ENCODE data around the gene DIRAS1. TPM values are rescaled to one million over a fixed set of nuclear protein-coding genes. Genes with fewer than 3 reads are reported as not detected.

DIRAS1 gene
- total and polyA plus RNA-seq, 2 of the 4 experiments (the other 2 are of a cell fraction), result 1.4 to 10.3 TPM

DNA sequence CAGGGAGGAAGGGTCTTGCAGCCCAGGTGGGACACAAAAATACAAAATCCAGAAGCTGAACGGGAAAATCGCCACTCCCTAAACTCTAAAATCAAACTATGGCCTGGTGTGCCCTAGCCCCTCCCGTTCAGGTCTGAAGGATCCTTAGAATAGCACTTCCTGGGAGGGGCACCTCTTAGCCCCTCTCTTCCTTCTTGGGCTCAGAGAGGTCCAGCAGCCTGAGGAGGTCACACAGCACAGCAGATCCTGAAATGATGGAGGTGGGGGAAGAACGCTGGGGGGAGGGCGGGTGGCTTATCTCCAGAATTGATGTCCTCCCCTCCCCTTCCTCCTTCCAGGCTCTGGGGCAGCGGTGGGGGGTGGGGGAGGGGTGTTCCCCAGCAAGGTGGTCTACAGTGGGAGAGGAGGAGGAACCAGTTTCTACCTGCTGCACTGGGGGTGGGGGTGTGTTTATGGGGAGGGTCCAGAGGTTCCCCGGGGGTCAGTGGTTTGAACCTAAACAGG is 1.9 kb downstream of the DIRAS1 start:
- Histone ChIP-seq H3K14ac (replicated peaks; ENCODE audit: low read depth, low read length) (no peak overlapping the region), H2BK120ac (ENCODE audit: low read depth, low read length) (no peak overlapping the region), H3K23ac (ENCODE audit: low read depth, low read length) (no peak overlapping the region), H3K9ac (ENCODE audit: low read depth, low read length) (no peak overlapping the region), H2AK9ac (replicated peaks; ENCODE audit: low read depth, low read length, poor library complexity) (no peak overlapping the region), H4K91ac (ENCODE audit: insufficient read depth, low read depth, low read length) (no peak overlapping the region), H2AK5ac (ENCODE audit: low read depth, low read length) (peak overlapping the region; percentile 3; the same call in 1 of the 2 replicates), H3K4me3 (ENCODE audit: insufficient read depth, low read depth, low read length) (no peak overlapping the region), H3K56ac (ENCODE audit: extremely low read depth, insufficient read depth, low read length) (no peak overlapping the region), H4K8ac (ENCODE audit: low read depth in 2 of 2, low read length in 2 of 2) (no peak overlapping the region), H3K4ac (ENCODE audit: low read depth, low read length) (no peak overlapping the region), H3K27ac (ENCODE audit: insufficient read depth, low read length) (no peak overlapping the region), H3K9me1 (ENCODE audit: insufficient read depth, low read length) (peaks cover 7% of the 10 kb centered on the region; the same call in 1 of the 2 replicates), H3K36me3 (ENCODE audit: control insufficient read depth, insufficient read depth, low read length) (peaks cover 4% of the 10 kb centered on the region; the same call in 1 of the 2 replicates), H4K20me1 (ENCODE audit: insufficient read depth, low read length) (no peaks in the 10 kb centered on the region; the same call in 1 of the 2 replicates), H3K18ac (ENCODE audit: low read depth, low read length) (no peak overlapping the region), H2BK20ac (ENCODE audit: low read depth, low read length) (no peak overlapping the region), H3K4me1 (ENCODE audit: control insufficient read depth, insufficient read depth, low read length) (peaks cover 17% of the 10 kb centered on the region), H4K5ac (ENCODE audit: low read depth, low read length) (no peak overlapping the region), H2BK15ac (ENCODE audit: low read depth, low read length) (no peak overlapping the region), H2BK5ac (ENCODE audit: low read depth, low read length, poor library complexity, severe bottlenecking) (no peak overlapping the region), H3K27me3 (ENCODE audit: control insufficient read depth, insufficient read depth, low read length) (no peaks in the 10 kb centered on the region; the same call in 1 of the 2 replicates), H2AFZ (replicated peaks; ENCODE audit: low read length, poor library complexity) (no peak overlapping the region), H3K4me2 (ENCODE audit: low read depth, low read length) (no peak overlapping the region), H3K79me1 (ENCODE audit: low read depth in 1 of 2, low read length in 2 of 2) (peaks cover 0 to 10% of the 10 kb centered on the region in 2 experiments; a peak in 2 of 4 replicates), H3K9me3 (ENCODE audit: control insufficient read depth, insufficient read depth, low read length) (peaks cover 9% of the 10 kb centered on the region)
- CTCF ChIA-PET, result no interaction called here
- in situ Hi-C loops (cut with MboI; ENCODE audit: low sequenced_read_pairs) (no loop called here), intact Hi-C loops (cut with micrococcal nuclease) (no loop called here), dilution Hi-C loops (cut with HindIII; ENCODE audit: low sequenced_read_pairs, unreplicated experiment) (no loop called here)
- DNase-seq, result no peak
- BruUV-seq (replicated peaks), result no TSS peak
- TF ChIP-seq NFE2L2 (IDR thresholded peaks at IDR 0.05; ENCODE audit: low read depth, low read length) (no peak), RCOR1 (IDR thresholded peaks at IDR 0.05; ENCODE audit: insufficient replicate concordance, low read length) (no peak), MAFK (IDR thresholded peaks at IDR 0.05; ENCODE audit: low read depth, low read length) (no peak), CHD1 (IDR thresholded peaks at IDR 0.05; ENCODE audit: low read depth, low read length) (no peak), BHLHE40 (IDR thresholded peaks at IDR 0.05; ENCODE audit: low read depth, low read length) (no peak), SMC3 (IDR thresholded peaks at IDR 0.05; ENCODE audit: low read depth, low read length) (no peak), FOS (IDR thresholded peaks at IDR 0.05; ENCODE audit: low read depth, low read length) (no peak), CEBPB (IDR thresholded peaks at IDR 0.05; ENCODE audit: low read depth, low read length) (no peak), MAZ (IDR thresholded peaks at IDR 0.05; ENCODE audit: borderline replicate concordance, low read depth, low read length) (no peak)
- TF ChIP-seq, protein P1, sequence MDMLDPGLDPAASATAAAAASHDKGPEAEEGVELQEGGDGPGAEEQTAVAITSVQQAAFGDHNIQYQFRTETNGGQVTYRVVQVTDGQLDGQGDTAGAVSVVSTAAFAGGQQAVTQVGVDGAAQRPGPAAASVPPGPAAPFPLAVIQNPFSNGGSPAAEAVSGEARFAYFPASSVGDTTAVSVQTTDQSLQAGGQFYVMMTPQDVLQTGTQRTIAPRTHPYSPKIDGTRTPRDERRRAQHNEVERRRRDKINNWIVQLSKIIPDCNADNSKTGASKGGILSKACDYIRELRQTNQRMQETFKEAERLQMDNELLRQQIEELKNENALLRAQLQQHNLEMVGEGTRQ (IDR thresholded peaks at IDR 0.05; ENCODE audit: low read depth, low read length), result no peak
- WGBS, 2 experiments (ENCODE audit: extremely low coverage in 2 of 2, insufficient read length in 1 of 2), result 58% methylated on average over 2 of the region's 7 CpGs; no CpG with 5 or more reads in 1 of the 2 experiments
- POLR2A ChIA-PET (ENCODE audit: unreplicated experiment), result no interaction called here
- ATAC-seq (ENCODE audit: low read depth), result no peak
